CD14-positive monocyte (primary cell): ENCODE results near the gene JMJD1C. TPM values are rescaled to one million over a fixed set of nuclear protein-coding genes. Genes with fewer than 3 reads are reported as not detected.

ENCODE experiments used
- DNase-seq, 3 donors: peaks; one replicate each; pipeline ENCODE4 v3.0.0-alpha.2; 2011 to 2022
- H2AFZ ChIP-seq: 2 replicates; pipeline ENCODE4 v1.6.0; 2012; ENCODE audit warnings: mild to moderate bottlenecking, low read depth, low read length, inconsistent platforms; ENCODE audit not compliant: insufficient read depth, poor library complexity, severe bottlenecking
- H3K27ac ChIP-seq, 2 donors: 1 replicate in 1 of 2; 2 replicates in 1 of 2; pipeline ENCODE4 v1.5.1; 2012 to 2013; ENCODE audit warnings: low read length in 2 of 2, control low read depth in 1 of 2, inconsistent platforms in 1 of 2, low read depth in 1 of 2, mild to moderate bottlenecking in 1 of 2
- H3K27me3 ChIP-seq, 2 donors: one replicate each; pipeline versions ENCODE4 v1.6.0 to v1.6.1; 2011 to 2013; ENCODE audit warnings: low read length in 2 of 2; ENCODE audit not compliant: control insufficient read depth in 2 of 2, insufficient read depth in 2 of 2
- H3K36me3 ChIP-seq, 2 donors: replicated peaks in 1 of 2; 1 replicate in 1 of 2; 2 replicates in 1 of 2; pipeline versions ENCODE4 v1.5.1 to v1.6.1; 2012 to 2013; ENCODE audit warnings: low read length in 2 of 2, control low read depth in 1 of 2, inconsistent platforms in 1 of 2, mild to moderate bottlenecking in 1 of 2; ENCODE audit not compliant: insufficient read depth in 2 of 2, control insufficient read depth in 1 of 2
- H3K4me1 ChIP-seq, 2 donors: 1 replicate in 1 of 2; 2 replicates in 1 of 2; pipeline versions ENCODE4 v1.5.1 to v1.6.1; 2012 to 2013; ENCODE audit warnings: low read length in 2 of 2, control low read depth in 1 of 2, inconsistent platforms in 1 of 2, mild to moderate bottlenecking in 1 of 2, moderate library complexity in 1 of 2; ENCODE audit not compliant: insufficient read depth in 2 of 2, control insufficient read depth in 1 of 2
- H3K4me2 ChIP-seq: replicated peaks from 2 replicates; pipeline ENCODE3; 2012; ENCODE audit warnings: low read length, moderate library complexity, mild to moderate bottlenecking; ENCODE audit not compliant: poor library complexity, severe bottlenecking; ENCODE audit errors: extremely low read depth
- H3K4me3 ChIP-seq, 3 experiments: fragments of 200-600 bp in 1 of 3; sonication (generic) in 1 of 3; replicated peaks in 1 of 3; 1 replicate in 2 of 3; 2 replicates in 1 of 3; pipeline ENCODE4 v1.5.1; 2011 to 2013; ENCODE audit warnings: low read length in 3 of 3, mild to moderate bottlenecking in 3 of 3, control low read depth in 2 of 3, low read depth in 2 of 3, inconsistent platforms in 1 of 3, moderate library complexity in 1 of 3
- H3K79me2 ChIP-seq: 2 replicates; pipeline ENCODE4 v1.6.0; 2012; ENCODE audit warnings: mild to moderate bottlenecking, control low read depth, inconsistent platforms, low read length, moderate library complexity; ENCODE audit not compliant: insufficient read depth
- H3K9ac ChIP-seq: 2 replicates; pipeline ENCODE4 v1.6.0; 2017; ENCODE audit warnings: low read length, mild to moderate bottlenecking; ENCODE audit not compliant: insufficient read depth, poor library complexity, severe bottlenecking
- H3K9me3 ChIP-seq, 2 donors: replicated peaks in 1 of 2; 1 replicate in 1 of 2; 2 replicates in 1 of 2; pipeline versions ENCODE4 v1.5.1 to v1.6.1; 2012 to 2013; ENCODE audit warnings: low read length in 2 of 2, control low read depth in 1 of 2; ENCODE audit not compliant: control insufficient read depth in 1 of 2, insufficient read depth in 1 of 2
- H4K20me1 ChIP-seq: 2 replicates; pipeline ENCODE4 v1.6.0; 2012; ENCODE audit warnings: mild to moderate bottlenecking, low read length, control low read depth, moderate library complexity; ENCODE audit not compliant: insufficient read depth
- H3K27ac Mint-ChIP-seq, 7 donors: one replicate each; pipeline ENCODE4 v1.8.0; 2020; ENCODE audit warnings: mild to moderate bottlenecking in 7 of 7, mixed read lengths in 7 of 7, moderate library complexity in 6 of 7, inconsistent platforms in 2 of 7
- H3K27me3 Mint-ChIP-seq, 3 donors: one replicate each; pipeline ENCODE4 v1.8.0; 2021 to 2022; ENCODE audit warnings: low read depth in 3 of 3, mild to moderate bottlenecking in 3 of 3, mixed read lengths in 3 of 3, moderate library complexity in 3 of 3, inconsistent platforms in 1 of 3
- H3K36me3 Mint-ChIP-seq, 2 donors: one replicate each; pipeline ENCODE4 v1.8.0; 2020; ENCODE audit warnings: mixed read lengths in 2 of 2, inconsistent platforms in 1 of 2, mild to moderate bottlenecking in 1 of 2
- H3K4me1 Mint-ChIP-seq: one replicate; pipeline ENCODE4 v1.8.0; 2020; ENCODE audit warnings: mild to moderate bottlenecking, mixed read lengths
- H3K4me3 Mint-ChIP-seq, 2 donors: one replicate each; pipeline ENCODE4 v1.8.0; 2020; ENCODE audit warnings: mild to moderate bottlenecking in 2 of 2, mixed read lengths in 2 of 2, moderate library complexity in 1 of 2
- H3K9me3 Mint-ChIP-seq, 7 donors: one replicate each; pipeline ENCODE4 v1.8.0; 2020 to 2022; ENCODE audit warnings: mixed read lengths in 7 of 7, mild to moderate bottlenecking in 6 of 7, moderate library complexity in 6 of 7, inconsistent platforms in 2 of 7
- CTCF ChIP-seq: fragments of 200-600 bp; IDR thresholded peaks from one replicate; pipeline ENCODE4 v1.8.0; 2022; ENCODE audit warnings: antibody characterized with exemption, mild to moderate bottlenecking
- WGBS: methylation state at CpG from one replicate; pipeline ENCODE4 v1.1.5; 2013; ENCODE audit warnings: missing lambda C conversion rate; ENCODE audit not compliant: insufficient coverage; 5-methylcytosine and 5-hydroxymethylcytosine counted together
- intact Hi-C, 2 donors: fragments of 100-400 bp; cut with micrococcal nuclease; formaldehyde crosslinking; loops; one replicate each; pipeline versions ENCODE4 v1.15.0 to v1.15.1; 2023
- polyA plus RNA-seq, 3 donors: library from polyadenylated mRNA; depleted of rRNA in 1 of 3; unstranded in 2 of 3; stranded (reverse) in 1 of 3; fragments of 300-500 nt in 2 of 3; fragments of >200 nt in 1 of 3; fragmentation: Illumina TruSeq in 2 of 3; gene quantifications; 1 replicate in 2 of 3; 2 replicates in 1 of 3; pipeline ENCODE4 v1.2.3, GENCODE V29; 2012 to 2021

JMJD1C gene
- polyA plus RNA-seq, 3 donors = 27.8 to 84.8 (median 46.5) TPM

- 100% methylated on average over 1 of the region's 2 CpGs for WGBS
- Histone ChIP-seq H3K4me1 (peaks cover 20 to 43% of the 10 kb centered on the region in 2 donors), H3K4me3 (peak overlapping the region in 1 of 3 experiments; percentile 1), H4K20me1 (peaks cover 86% of the 10 kb centered on the region), H3K79me2 (peaks cover 71% of the 10 kb centered on the region), H3K36me3 (no peaks in the 10 kb centered on the region), H3K9me3 (no peaks in the 10 kb centered on the region), H3K9ac (no peak overlapping the region), H3K4me2 (peak overlapping the region; percentile 18), H3K27me3 (no peaks in the 10 kb centered on the region), H2AFZ (no peak overlapping the region), H3K27ac (no peak overlapping the region)
- H3K9me3 Mint-ChIP-seq = no peaks in the 10 kb centered on the region
- TF ChIP-seq CTCF = no peak
- intact Hi-C loops = no loop called here
- peaks cover 0 to 3% (median 3%) of the 10 kb centered on the region in 3 donors for H3K27me3 Mint-ChIP-seq
- H3K4me3 Mint-ChIP-seq = no peak overlapping the region
- H3K36me3 Mint-ChIP-seq = no peaks in the 10 kb centered on the region
- DNase-seq = peak; percentile 24 to 53 (median 41)
- H3K4me1 Mint-ChIP-seq = peaks cover 35% of the 10 kb centered on the region
- no peak overlapping the region for H3K27ac Mint-ChIP-seq
These were observed 28.4 kb downstream of the JMJD1C start for GRCh38 chr10:63437116-63437949.

GRCh38 chr10:63436225-63436624 lies 29.6 kb downstream of the JMJD1C start:
- no peak overlapping the region for H3K27ac Mint-ChIP-seq
- Histone ChIP-seq H3K4me1 (peaks cover 15 to 42% of the 10 kb centered on the region in 2 donors), H3K9me3 (no peaks in the 10 kb centered on the region)

More at GRCh38 chr10:63436225-63436624, 29.6 kb downstream of the JMJD1C start:
- no peak for TF ChIP-seq CTCF
- H2AFZ ChIP-seq = no peak overlapping the region
- peaks cover 84% of the 10 kb centered on the region for H4K20me1 ChIP-seq
- 89% methylated on average over 1 of the region's 1 CpG for WGBS
- no peak overlapping the region for H3K9ac ChIP-seq
- H3K27ac ChIP-seq = no peak overlapping the region
- H3K79me2 ChIP-seq = peaks cover 81% of the 10 kb centered on the region
- DNase-seq = no peak
- no peaks in the 10 kb centered on the region for H3K9me3 Mint-ChIP-seq
- H3K27me3 ChIP-seq = no peaks in the 10 kb centered on the region
- intact Hi-C loops = no loop called here
- no peak overlapping the region for H3K4me3 ChIP-seq
- no peak overlapping the region for H3K4me3 Mint-ChIP-seq
- no peaks in the 10 kb centered on the region for H3K36me3 ChIP-seq
- H3K4me2 ChIP-seq = no peak overlapping the region
- H3K27me3 Mint-ChIP-seq = peaks cover 0 to 3% (median 1%) of the 10 kb centered on the region in 3 donors
- H3K4me1 Mint-ChIP-seq = peaks cover 33% of the 10 kb centered on the region
- H3K36me3 Mint-ChIP-seq = peaks cover 4 to 11% of the 10 kb centered on the region in 2 donors
